Activated CD8-positive, alpha-beta memory T cell treated with anti-CD3 and anti-CD28 coated beads for 48 hours (primary cell): ENCODE data around the gene WRNIP1.

ENCODE experiments used
- DNase-seq, 3 experiments: peaks; one replicate each; pipeline ENCODE4 v3.0.0-alpha.2; 2020; ENCODE audit warnings: low read depth in 2 of 3, low spot score in 2 of 3

Gene WRNIP1

DNA sequence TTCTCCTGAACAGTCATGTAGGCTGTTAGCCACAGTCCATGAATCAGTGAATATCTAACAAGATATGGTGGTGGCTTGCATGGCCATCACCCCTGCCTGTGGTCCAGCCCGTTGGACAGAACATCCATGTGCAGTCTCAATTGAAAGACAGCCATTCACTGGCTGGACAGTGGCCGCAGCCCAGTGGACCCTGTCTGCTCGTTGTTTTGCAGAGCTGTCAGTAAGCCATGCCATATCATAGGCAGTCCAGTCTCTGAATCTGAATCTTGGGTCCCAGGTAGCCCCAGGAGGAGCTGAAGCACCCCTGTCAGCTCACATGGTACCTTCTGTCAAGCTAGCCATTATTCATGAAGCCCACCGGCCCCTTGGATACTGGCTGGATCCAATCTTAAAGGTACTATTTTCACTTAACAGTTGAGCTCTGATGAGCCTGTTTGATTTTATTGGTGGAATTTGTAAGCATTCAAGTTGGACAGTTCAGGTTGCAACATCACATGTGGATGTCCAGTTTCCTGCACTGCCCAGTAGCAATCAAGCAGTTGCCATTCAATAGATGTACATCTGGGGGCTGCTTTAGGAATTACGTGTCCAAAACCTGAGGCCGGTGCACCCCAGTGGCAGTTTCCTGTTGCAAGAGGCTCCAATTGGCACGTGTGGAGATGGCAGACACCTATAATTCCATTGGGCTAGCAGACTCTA is 38.7 kb downstream of the WRNIP1 start:
- no peak for DNase-seq

DNA sequence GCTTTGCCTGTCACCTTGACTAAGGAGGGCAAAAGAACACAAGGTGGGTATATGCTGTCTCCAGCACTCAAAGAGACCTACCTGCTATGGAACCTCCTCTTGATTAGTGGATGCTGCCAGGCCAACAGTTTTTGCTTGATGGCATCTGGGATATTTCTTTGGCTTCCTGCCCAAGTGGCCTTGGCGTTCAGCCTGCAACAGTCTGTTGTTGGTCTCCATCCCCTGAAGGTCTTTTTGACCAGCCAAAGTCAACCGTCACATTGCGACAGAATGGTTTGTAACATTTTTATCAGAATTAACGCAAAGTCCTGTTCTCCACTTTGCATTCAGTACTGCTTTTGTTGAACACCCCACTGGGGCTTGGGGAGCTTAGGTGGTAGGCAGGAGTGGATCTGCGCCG is 39.3 kb downstream of the WRNIP1 start:
- no peak for DNase-seq

DNA sequence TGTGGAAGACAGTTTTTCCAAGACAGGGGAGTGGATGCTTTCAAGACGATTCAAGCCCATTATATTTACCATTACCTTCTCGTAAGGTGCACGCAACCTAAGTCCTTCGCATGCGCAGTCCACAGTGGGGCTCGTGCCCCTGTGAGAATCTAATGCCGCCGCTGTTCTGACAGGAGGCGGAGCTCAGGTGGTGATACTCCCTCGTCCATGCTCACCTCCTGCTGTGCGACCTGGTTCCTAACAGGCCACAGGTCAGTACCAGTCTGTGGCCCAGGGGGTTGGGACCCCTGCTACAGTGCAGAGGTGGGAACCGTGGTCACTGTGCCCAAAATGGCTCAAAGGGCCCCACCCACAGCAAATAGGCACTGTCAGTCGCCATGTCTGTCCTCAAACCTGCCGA is 39.8 kb downstream of the WRNIP1 start:
- no peak for DNase-seq

DNA sequence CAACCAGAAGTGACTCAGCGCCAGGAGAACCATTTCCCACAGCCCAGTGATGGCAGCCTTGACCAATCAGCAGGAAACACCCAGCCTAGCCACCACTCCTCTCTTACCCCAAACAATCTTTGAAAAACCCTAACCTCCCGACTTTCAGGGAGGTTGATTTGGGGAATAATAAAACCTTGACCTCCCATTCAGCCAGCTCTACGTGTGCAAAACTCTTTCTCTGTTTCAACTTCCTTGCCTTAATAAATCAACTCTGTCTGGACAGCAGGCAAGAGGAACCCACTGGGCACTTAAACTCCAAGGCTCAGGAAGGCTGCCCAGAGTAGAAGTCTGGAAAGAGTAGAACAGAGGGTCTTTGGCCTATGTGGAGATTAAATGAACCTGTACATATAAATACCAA is 41.5 kb downstream of the WRNIP1 start:
- no peak for DNase-seq

DNA sequence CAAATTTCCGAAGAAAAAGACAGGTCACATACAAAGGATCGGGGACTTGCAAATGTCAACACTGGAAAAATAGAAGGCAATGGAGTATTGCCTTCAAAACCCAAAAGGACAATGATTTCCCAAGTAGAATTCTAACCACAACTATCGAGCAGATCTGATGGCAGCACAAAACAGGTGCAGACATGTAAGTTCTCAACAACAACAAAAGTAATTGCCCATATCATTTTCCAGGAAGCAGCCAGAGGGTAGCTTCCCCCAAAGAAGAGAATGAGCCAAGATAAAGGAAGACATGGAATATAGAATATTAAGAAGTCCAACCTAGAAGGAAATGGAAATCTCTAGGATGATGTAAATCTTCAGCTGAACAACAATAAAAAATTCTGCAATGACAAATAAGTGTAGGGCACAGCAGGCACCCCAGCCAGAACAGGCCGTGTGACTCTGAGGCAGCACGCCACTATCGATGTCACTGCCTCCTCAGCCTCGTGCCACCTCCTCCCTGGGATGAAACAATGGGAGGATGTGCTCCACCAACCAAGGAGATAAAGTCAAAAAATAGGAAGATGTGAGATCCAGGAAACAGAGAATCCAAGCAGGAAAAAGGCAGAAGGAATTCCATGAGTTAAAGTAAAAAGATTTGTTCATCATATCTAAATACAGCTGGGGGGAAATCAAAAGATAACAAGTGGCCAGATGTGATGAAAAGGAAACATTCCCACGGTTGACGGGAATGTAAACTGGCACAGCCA is 42.3 kb downstream of the WRNIP1 start:
- no peak for DNase-seq

DNA sequence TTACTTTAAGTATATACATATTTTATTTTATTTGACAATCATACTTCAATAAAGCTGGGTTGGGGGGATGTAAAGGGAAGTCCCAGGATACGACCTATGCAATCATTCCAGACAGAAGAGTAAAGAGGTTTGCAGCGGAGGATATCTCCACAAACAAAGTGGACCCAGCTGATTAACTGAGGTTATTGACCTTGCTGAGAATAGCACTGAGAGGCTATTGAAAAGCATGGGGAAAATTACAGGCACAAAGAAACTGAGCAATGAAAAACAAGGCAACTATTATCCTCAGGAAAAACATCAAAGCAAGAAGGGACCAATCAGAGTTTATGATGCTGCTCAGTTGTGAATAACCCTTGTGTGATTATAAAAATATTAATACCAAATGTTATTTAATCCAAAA is 43.8 kb downstream of the WRNIP1 start:
- no peak for DNase-seq

DNA sequence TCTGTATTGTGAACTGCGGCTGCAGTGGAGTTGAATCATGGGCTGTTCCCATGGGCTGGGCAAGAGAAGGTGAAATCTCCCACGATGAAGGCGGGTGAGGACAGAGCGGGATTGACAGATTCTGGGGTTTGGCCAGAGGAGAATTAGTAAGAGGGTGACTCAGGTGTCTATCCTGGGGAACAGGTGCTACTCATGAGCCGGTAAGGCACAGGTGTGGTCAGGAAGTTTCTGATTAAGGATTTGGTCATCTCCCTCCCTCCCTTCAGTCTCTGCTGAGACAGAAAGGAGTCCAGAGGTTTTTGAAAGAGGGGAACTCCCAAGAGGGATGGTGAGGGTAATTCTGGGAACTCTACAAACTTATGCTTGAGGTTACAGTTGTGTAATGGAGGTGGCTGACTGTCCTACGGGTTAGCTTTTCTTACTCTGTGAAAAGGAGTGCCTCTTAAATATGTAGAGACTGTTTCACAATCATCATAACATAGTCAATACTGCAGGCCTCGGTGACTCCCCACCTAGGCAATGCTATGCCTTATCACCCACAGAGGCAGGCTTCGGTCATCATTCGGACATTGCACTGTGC is 45.0 kb downstream of the WRNIP1 start:
- no peak for DNase-seq

DNA sequence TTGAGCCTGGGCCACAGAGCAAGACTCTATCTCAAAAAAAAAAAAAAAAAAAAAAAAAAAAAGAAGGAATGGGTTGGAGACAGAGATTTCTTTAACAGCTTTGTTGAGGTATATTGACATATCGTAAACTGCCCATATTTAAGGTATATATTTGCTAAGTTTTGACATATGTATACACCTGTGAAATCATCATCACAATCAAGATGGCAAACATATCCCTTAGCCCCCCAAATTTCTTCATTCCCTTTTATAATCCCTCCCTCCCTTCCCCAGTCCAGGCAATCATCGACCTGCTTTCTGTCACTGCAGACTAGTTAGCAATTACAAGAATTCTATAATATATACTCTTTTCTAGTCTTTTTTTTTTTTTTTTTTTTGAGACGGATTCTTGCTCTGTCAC is 47.5 kb downstream of the WRNIP1 start:
- no peak for DNase-seq

DNA sequence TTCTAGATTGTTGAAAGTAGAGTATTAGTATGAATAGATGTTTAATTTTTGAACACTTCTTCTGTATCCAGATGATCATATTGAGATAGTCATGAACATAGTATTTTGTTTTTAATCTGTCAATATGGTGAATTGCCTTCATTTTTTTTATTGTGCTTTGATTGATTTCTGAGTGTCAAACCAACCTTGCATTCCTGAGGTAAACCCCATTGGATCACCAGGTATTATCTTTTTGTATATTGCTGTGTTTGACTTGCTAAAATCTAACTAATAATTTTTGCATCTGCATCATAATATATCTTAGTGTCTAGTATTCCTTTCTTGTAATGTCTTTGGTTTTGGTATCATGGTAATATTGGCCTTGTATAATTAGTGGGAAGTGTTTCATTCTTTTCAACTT is 51.0 kb downstream of the WRNIP1 start:
- no peak for DNase-seq

DNA sequence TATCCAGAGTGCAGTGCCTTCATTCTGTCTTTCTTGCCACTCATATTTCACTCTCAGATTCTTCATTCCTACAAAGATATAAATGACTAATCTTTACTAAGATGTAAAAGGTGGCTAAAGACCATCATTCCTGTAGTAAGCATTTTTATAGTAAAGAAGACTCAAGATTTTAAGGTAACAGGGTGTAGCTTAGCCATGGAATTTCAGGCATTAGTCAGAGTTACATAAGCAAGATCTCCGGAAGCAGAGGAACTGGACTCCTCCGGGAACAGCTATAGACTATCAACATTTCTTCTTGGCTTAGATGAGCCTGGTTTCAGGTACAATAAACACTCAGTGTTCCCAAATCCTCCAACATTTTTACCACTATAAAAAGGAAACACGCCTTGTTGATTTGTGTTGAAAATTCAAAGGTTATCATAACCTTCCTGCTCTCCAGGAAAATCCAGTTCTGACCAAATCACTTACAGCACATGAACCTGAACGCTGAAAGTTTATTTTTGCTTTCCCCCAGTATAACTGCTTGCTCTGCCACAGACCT is 52.8 kb downstream of the WRNIP1 start:
- no peak for DNase-seq

DNA sequence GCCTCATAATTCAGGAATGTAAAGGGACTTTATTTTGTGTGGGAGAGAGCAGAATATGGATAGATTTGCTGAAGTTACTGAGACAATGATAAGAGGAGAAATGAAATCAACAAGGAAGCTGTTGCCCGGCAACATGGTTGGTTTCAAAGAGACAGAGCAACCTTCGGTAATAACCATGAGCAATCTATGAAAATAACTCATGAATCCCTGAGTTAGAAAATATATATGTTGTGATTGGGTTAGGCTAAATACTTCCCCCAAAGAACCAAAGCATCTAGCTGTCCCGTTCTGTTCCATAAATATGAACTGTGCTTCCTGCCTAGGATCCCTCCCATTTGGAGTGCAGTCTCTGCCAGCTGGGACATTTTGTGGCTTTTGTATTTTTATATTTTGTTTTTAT is 53.4 kb downstream of the WRNIP1 start:
- no peak for DNase-seq

DNA sequence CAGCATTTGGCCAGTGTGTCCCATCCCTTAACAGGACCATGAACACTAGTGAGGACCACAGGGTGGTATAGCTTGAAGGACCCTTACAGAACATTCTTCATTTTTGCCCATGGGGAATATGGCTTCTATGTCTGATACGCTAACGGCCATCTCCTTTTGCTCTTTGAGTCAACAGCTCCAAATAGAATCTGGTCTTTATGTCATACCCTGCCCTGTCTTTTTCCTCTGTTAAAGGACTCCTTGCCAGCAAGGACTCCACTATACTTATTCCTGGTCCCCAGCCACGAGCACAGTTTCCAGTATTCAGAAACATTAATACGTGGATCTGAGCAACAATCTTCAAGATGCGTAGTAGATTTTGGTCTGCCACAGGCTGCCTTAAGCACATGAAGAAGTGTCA is 53.9 kb downstream of the WRNIP1 start:
- DNase-seq, result no peak

DNA sequence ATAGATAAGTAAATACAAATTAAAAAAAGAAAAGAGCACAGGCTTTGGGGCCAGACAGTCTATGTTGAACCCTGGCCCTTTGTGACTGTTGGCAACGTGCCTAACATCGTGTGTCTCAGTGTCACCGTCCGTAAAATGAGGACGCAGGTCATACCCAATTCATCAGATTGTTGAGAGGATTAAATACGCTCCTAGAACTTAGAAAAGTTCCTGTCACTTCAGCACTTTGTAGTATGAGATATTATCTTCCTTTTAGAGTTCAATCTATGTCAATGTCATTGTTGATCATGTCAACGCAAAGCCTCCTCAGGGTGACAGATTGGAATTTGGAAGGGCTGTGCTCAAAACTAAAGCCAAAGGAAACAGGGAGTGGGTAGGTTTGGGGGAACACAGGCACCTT is 54.8 kb downstream of the WRNIP1 start:
- DNase-seq, result no peak

DNA sequence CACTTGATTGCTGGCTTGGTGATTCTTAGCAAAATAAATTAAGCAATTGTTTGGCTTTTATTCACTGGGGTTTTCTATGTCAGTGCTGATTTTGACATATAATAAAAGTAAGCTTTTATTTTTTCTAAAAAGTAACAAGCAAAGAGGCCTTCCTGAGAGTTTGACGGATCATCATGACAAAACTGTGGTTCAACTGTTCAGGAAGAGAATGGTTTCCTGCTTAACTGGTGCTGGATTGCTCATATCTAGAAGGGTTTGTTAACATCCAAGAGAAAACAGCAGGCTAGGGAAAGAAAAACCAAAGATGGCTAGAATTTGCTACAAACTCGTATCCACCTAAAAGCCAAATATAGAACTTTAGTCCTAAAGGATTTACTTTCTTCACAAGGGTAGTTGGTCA is 55.2 kb downstream of the WRNIP1 start:
- no peak for DNase-seq

DNA sequence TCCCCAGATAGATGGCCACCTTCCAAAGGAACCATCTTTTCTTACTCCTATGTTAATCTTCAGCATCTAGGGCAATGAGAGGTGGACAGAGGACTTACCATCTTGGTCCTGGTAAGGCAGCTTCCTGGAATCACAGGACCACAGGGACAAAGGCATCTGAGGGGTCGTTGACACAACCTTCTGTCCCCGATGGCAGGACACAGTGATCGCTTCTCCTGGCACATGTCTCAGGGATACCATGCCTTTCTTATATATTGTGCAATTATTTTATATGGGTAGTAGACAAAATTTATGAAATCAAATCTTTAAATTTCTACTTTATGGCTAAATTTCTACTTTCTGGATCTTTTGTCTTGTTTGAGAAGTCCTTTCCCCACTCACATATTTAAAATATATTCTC is 56.4 kb downstream of the WRNIP1 start:
- DNase-seq, result no peak

DNA sequence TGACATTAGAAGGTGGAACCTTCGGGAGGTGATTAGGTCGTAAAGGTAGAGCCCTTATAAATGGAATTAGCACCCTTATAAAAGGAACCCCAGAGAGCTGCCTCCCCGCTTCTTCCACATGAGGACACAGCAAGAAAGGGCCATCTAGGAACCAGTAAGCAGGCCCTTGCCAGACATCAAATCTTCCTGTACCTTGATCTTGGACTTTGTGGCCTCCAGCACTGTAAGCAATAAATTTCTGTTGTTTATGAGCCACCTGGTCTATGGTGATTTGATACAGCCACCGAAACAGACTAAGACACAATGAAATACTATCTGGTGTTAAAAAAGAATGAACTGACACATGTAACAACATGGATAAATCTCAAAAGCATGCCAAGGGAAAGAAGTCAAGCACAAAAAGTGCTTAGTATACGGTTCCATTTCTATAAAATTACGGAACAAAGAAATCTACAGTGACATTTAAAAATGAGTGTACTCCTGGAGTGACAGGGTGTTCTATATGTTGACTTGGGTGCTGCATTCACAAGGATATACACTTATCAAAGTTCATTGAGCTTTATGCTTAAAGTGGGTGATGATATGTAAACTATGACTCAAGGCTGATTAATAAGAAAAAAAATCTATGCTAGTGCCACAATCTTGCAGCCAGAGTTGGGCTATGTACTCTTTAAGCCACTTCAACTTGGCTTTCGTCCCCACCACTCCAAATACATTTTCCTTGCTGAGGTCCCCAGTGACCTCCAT is 58.1 kb downstream of the WRNIP1 start:
- no peak for DNase-seq

DNA sequence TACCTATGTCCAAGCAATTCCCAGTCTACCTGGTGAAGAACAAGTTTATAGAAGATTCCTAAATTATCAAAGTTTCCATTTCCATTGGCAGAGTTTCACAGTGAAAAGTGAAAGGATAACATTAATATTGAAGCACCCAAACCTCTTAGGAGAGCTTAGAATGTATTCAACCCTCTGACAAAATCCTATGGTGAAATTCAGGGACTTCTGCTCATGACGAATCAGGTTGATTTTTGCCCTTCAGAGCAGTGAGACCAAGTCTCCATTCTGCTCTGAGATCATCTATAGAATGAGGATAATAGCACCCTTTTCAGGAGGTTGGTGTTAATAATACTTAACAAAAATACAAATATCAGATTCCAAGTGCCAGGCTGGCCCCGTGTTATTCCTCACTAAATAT is 60.9 kb downstream of the WRNIP1 start:
- DNase-seq, result no peak

DNA sequence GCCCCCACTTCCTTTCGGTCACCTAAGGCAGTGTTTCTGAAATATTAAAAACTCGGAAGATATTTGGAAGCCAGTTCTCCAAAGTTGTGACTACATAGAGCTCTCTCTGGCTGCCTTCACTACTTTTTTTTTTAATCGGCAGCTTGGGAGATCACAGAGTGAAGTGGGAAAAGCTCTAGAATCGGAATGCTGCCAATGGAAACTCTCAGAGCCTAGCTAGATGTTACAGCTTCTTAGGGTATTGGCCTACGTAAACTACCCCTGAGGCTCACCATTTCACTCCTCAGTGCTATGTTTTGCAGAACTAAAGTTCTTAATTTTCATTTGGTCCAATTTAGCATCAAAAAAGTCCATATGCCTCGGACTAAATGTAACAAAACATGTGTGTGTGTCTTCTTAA is 61.9 kb downstream of the WRNIP1 start:
- DNase-seq, result no peak

DNA sequence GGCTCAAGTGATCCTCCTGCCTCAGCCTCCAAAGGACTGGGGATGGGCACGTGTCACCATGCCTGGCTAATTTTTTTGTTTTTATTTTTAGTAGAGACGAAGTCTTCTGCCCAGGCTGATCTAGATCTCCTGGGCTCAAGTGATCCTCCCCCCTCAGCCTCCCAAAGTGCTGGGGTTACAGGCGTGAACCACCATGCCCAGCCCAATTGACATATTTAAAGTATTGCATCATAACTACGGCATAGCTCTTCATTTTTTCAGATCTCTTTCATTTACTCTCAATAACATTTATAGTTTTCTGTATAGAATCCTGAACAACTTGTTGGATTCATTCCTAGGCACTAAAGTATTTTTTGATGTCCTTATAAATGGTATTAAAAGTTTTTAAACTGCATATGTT is 63.4 kb downstream of the WRNIP1 start:
- DNase-seq, result no peak

DNA sequence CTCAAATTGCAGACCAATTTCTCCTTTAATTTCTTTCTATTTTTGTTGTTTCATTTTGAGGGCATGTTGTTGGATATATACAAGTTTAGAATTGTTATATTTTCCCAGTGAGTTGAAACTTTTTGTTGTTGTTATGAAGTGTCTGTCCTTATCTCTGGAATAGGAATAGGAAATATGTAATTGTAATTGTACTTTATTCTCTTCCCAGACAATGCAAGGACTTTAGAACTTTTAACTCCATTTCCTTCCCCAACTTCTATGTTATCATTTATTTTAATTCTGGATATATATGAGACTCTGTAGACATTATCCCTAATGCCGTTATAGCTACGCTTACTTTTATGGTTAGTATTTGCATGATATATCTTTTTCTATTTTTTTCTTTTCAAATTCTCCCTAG is 64.1 kb downstream of the WRNIP1 start:
- no peak for DNase-seq

DNA sequence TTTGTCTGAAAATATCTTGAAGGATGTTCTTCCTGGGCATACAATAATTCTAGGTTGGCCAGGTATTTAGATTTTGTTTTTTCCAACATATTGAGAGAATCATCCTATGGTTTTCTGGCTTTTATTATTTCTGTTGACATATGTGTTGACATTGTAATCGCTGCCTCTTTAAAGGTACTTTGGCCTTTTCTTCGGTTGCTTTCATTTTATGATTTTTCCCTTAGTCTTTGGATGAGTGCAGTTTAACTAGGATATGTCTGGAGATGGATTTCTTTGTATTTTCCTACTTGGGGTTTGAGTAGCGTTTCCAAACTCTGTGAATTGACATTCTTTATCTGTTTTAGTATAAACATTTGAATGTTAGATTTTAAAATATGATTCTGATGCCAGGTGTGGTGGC is 65.0 kb downstream of the WRNIP1 start:
- DNase-seq, result no peak

DNA sequence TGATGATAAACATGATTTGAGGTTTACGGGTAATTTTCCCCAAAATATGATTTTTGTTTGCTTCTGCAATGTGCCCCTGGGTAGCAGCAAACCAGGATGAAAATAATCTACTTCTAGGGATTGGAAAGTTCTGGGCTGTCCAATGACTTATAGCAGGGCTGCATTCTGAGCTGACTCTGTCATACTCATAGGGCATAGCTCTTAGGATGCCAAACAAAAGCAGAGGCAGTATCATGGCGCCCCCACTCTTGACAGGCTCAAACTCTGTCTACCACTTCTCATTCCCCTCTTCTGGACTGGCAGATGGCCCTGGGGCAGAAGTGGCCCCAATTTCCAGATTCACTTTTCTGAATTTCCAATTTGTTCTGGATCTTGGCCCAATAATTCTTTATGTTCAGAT is 66.2 kb downstream of the WRNIP1 start:
- no peak for DNase-seq
